UCSD-AML1 (cell line): ENCODE data around the gene CNDP2.
A peak's percentile ranks its signal among the peaks of the same experiment; 100 is the strongest.

Experiments used
- DNase-seq: peaks from one replicate; lab custom pipeline; 2025; ENCODE audit not compliant: unreplicated experiment; lab: John Stamatoyannopoulos, UW

CNDP2 gene

GRCh38 chr18:74495581-74496507, at the start of gene CNDP2:
TSS of gene CNDP2 (plus strand) at chr18:74496363. CDS start at chr18:74499974, 3,611 bp downstream.
- DNase-seq = peak; percentile 100

GRCh38 chr18:74446631-74447403, 49.3 kb upstream of the CNDP2 start:
- no peak for DNase-seq

GRCh38 chr18:74447404-74448152, 48.6 kb upstream of the CNDP2 start:
- DNase-seq = no peak

- DNase-seq = no peak
Measured at GRCh38 chr18:74450626-74451025, 45.5 kb upstream of the CNDP2 start.

GRCh38 chr18:74451148-74451547, 45.0 kb upstream of the CNDP2 start:
- DNase-seq = no peak

- DNase-seq = no peak
Measured at GRCh38 chr18:74453016-74453566, 43.1 kb upstream of the CNDP2 start.

- DNase-seq = no peak
Measured at GRCh38 chr18:74453642-74454198, 42.4 kb upstream of the CNDP2 start.

- DNase-seq = no peak
Measured at GRCh38 chr18:74454279-74454751, 41.8 kb upstream of the CNDP2 start.

GRCh38 chr18:74455386-74455785, 40.8 kb upstream of the CNDP2 start:
- no peak for DNase-seq

GRCh38 chr18:74456017-74456348, 40.2 kb upstream of the CNDP2 start:
- DNase-seq = no peak

- DNase-seq = no peak
Measured at GRCh38 chr18:74456349-74457042, 39.7 kb upstream of the CNDP2 start.

- DNase-seq = no peak
Measured at GRCh38 chr18:74457043-74457724, 39.0 kb upstream of the CNDP2 start, which contains the start of gene DIPK1C. TSS of gene DIPK1C (minus strand) at chr18:74457308. CDS start at chr18:74457259, 49 bp downstream.

- no peak for DNase-seq
Measured at GRCh38 chr18:74457725-74458421, 38.3 kb upstream of the CNDP2 start.

- DNase-seq = no peak
Measured at GRCh38 chr18:74459889-74460288, 36.3 kb upstream of the CNDP2 start.

GRCh38 chr18:74460825-74461224, 35.3 kb upstream of the CNDP2 start:
- no peak for DNase-seq

GRCh38 chr18:74463254-74463653, 32.9 kb upstream of the CNDP2 start:
- DNase-seq = no peak

GRCh38 chr18:74463983-74464382, 32.2 kb upstream of the CNDP2 start:
- DNase-seq = no peak

GRCh38 chr18:74465775-74466174, 30.4 kb upstream of the CNDP2 start:
- no peak for DNase-seq

GRCh38 chr18:74468547-74469061, 27.6 kb upstream of the CNDP2 start:
- DNase-seq = no peak
